Endodermal cell (in vitro differentiated cells): Measurements from ENCODE around the gene RSU1. TPM values are rescaled to one million over a fixed set of nuclear protein-coding genes. Genes with fewer than 3 reads are reported as not detected.
A peak's percentile ranks its signal among the peaks of the same experiment; 100 is the strongest.
"Not testable (repeated sequence)": the region's sequence is repeated elsewhere in the genome, so short reads cannot be mapped to it uniquely, and the experiment has no call there.

Experiments
- DNase-seq: peaks from one replicate; pipeline ENCODE4 v3.0.0-alpha.2; 2017
- H3K27ac ChIP-seq: 2 replicates; pipeline ENCODE4 v1.5.1; 2013; ENCODE audit warnings: mild to moderate bottlenecking, low read depth, low read length, moderate library complexity
- H3K27me3 ChIP-seq: 2 replicates; pipeline ENCODE4 v1.6.1; 2013; ENCODE audit warnings: mild to moderate bottlenecking, low read length, moderate library complexity; ENCODE audit not compliant: insufficient read depth, control insufficient read depth, poor library complexity, severe bottlenecking
- H3K36me3 ChIP-seq: 2 replicates; pipeline ENCODE4 v1.7.0; 2013; ENCODE audit warnings: mild to moderate bottlenecking, low read length, moderate library complexity; ENCODE audit not compliant: control insufficient read depth, insufficient read depth
- H3K4me1 ChIP-seq: one replicate; pipeline ENCODE4 v1.7.0; 2013; ENCODE audit warnings: low read length; ENCODE audit not compliant: control insufficient read depth, insufficient read depth
- H3K4me3 ChIP-seq: 2 replicates; pipeline ENCODE4 v1.5.1; 2013; ENCODE audit warnings: mild to moderate bottlenecking, low read length, moderate library complexity
- H3K9ac ChIP-seq: 2 replicates; pipeline ENCODE4 v1.6.1; 2013; ENCODE audit warnings: mild to moderate bottlenecking, low read length, moderate library complexity; ENCODE audit not compliant: poor library complexity, severe bottlenecking; ENCODE audit errors: extremely low read depth
- H3K9me3 ChIP-seq: 2 replicates; pipeline ENCODE4 v1.6.1; 2013; ENCODE audit warnings: mild to moderate bottlenecking, low read length, moderate library complexity; ENCODE audit not compliant: control insufficient read depth
- H3K27ac Mint-ChIP-seq: 2 replicates; pipeline ENCODE4 v1.8.0; 2020; ENCODE audit warnings: mixed read lengths
- H3K27me3 Mint-ChIP-seq: 2 replicates; pipeline ENCODE4 v1.8.0; 2021; ENCODE audit warnings: mild to moderate bottlenecking, mixed read lengths; ENCODE audit not compliant: insufficient read depth
- H3K36me3 Mint-ChIP-seq: 2 replicates; pipeline ENCODE4 v1.8.0; 2020; ENCODE audit warnings: low read depth, mixed read lengths
- H3K4me1 Mint-ChIP-seq: 2 replicates; pipeline ENCODE4 v1.8.0; 2020; ENCODE audit warnings: mixed read lengths
- H3K4me3 Mint-ChIP-seq: 2 replicates; pipeline ENCODE4 v1.8.0; 2020; ENCODE audit warnings: mild to moderate bottlenecking, moderate library complexity, mixed read lengths
- H3K9me3 Mint-ChIP-seq: 2 replicates; pipeline ENCODE4 v1.8.0; 2020; ENCODE audit warnings: mild to moderate bottlenecking, mixed read lengths
- WGBS, 2 experiments: methylation state at CpG; one replicate each; pipeline versions ENCODE4 v1.1.5 to v1.1.7; 2013; ENCODE audit warnings: missing lambda C conversion rate in 2 of 2, mixed read lengths in 1 of 2; ENCODE audit not compliant: insufficient coverage in 1 of 2, insufficient read length in 1 of 2; 5-methylcytosine and 5-hydroxymethylcytosine counted together
- total RNA-seq, 2 donors: library from RNA; stranded (reverse); fragmentation: NEBNext Ultra II Directional in 1 of 2; extraction: Animal tissue kit (Norgen Biotek cat#: 25700) in 1 of 2; gene quantifications; 2 replicates in 1 of 2; 3 replicates in 1 of 2; pipeline ENCODE4 v1.2.1, GENCODE V29; 2021
- TF ChIP-seq, protein P1 (sequence below): fragments of 200-600 bp; sonication (generic); conservative IDR thresholded peaks from 2 replicates; pipeline ENCODE4 v1.5.0; 2021; ENCODE audit warnings: antibody characterized with exemption, mild to moderate bottlenecking

Gene RSU1
- total RNA-seq, 2 donors from 2014 or later: 39.5 to 46.4 TPM

DNA sequence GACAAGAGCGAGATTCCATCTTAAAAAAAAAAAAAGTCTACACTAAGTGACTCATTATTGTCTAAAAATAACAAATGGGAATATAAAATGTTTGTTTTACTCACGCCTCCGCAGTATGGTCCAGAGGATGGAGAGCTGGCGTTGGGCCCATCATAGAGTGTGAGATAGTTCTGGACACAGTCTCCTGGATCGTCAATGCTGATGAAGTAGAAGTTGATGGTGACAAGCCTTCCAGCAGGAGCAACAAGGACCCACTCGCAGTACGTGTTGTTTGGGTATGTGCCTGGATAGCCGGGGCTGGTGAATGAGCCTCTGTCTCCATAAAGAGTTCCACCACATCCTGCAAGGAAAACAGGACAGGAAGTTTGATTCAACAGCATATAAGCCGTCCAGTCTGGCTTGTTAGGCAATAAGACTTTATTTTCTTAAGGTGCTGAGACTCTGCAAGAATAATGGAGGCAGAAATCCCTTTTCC, 11.5 kb upstream of the RSU1 start:
- H3K4me3 ChIP-seq: no peak overlapping the region
- 93 to 94% methylated on average over 6 to 9 of the region's 9 CpGs for WGBS, 2 experiments
- Mint-ChIP-seq H3K27me3 (no peaks in the 10 kb centered on the region), H3K4me1 (no peaks in the 10 kb centered on the region), H3K36me3 (no peaks in the 10 kb centered on the region), H3K9me3 (peaks cover 9% of the 10 kb centered on the region), H3K27ac (no peak overlapping the region), H3K4me3 (no peak overlapping the region)
- peaks cover 5% of the 10 kb centered on the region for H3K9me3 ChIP-seq
- DNase-seq: no peak
- TF ChIP-seq, protein P1, sequence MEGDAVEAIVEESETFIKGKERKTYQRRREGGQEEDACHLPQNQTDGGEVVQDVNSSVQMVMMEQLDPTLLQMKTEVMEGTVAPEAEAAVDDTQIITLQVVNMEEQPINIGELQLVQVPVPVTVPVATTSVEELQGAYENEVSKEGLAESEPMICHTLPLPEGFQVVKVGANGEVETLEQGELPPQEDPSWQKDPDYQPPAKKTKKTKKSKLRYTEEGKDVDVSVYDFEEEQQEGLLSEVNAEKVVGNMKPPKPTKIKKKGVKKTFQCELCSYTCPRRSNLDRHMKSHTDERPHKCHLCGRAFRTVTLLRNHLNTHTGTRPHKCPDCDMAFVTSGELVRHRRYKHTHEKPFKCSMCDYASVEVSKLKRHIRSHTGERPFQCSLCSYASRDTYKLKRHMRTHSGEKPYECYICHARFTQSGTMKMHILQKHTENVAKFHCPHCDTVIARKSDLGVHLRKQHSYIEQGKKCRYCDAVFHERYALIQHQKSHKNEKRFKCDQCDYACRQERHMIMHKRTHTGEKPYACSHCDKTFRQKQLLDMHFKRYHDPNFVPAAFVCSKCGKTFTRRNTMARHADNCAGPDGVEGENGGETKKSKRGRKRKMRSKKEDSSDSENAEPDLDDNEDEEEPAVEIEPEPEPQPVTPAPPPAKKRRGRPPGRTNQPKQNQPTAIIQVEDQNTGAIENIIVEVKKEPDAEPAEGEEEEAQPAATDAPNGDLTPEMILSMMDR: no peak
- no peaks in the 10 kb centered on the region for H3K27me3 ChIP-seq
- no peaks in the 10 kb centered on the region for H3K4me1 ChIP-seq
- no peak overlapping the region for H3K27ac ChIP-seq
- H3K9ac ChIP-seq: no peak overlapping the region
- no peaks in the 10 kb centered on the region for H3K36me3 ChIP-seq

DNA sequence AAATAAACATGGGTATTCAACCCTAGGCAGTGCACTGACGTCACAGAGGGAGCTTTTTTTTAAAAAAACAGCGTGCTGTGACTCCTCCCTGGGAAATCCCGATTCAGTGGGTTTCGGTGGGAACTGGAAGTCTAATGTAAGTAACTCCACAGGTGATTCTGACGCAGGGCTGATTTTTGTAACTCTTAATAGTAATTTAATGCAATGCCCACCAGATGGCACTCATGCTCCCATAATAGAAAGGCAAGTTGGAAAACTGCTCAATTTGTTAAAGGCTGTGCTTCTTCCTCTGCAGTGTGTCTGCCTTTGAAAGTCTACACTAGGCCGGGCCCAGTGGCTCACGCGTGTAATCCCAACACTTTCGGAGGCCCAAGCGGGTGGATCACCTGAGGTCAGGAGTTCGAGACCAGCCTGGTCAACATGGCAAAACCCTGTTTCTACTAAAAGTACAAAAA, 10.9 kb upstream of the RSU1 start:
- Histone ChIP-seq H3K4me1 (no peaks in the 10 kb centered on the region), H3K27ac (no peak overlapping the region), H3K9ac (no peak overlapping the region), H3K36me3 (no peaks in the 10 kb centered on the region), H3K4me3 (no peak overlapping the region), H3K27me3 (no peaks in the 10 kb centered on the region), H3K9me3 (peaks cover 11% of the 10 kb centered on the region)
- Mint-ChIP-seq H3K9me3 (peaks cover 15% of the 10 kb centered on the region), H3K4me1 (no peaks in the 10 kb centered on the region), H3K27me3 (no peaks in the 10 kb centered on the region), H3K27ac (no peak overlapping the region), H3K4me3 (no peak overlapping the region), H3K36me3 (no peaks in the 10 kb centered on the region)
- WGBS, 2 experiments: 24 to 31% methylated on average over 8 to 11 of the region's 11 CpGs
- TF ChIP-seq, protein P1: peak; percentile 80
- DNase-seq: peak; percentile 88

DNA sequence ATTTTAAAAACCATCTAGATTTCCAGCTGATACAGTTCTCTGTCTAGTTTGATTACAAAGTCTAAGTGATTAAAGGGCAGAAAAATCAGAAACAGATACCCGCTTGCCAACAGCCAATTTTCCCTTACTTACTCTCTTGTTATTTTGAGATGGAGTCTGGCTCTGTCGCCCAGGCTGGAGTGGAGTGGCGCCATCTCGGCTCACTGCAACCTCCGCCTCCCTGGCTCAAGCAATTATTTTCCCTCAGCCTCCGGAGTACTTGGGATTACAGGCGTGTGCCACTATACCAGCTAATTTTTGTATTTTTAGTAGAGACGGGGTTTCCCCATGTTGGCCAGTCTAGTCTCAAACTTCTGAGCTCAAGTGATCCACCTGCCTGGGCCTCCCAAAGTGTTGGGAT, 10.2 kb upstream of the RSU1 start:
- H3K27ac Mint-ChIP-seq, H3K36me3 Mint-ChIP-seq, H3K27me3 Mint-ChIP-seq, H3K27ac ChIP-seq, H3K9ac ChIP-seq, DNase-seq, H3K4me3 Mint-ChIP-seq, H3K4me1 Mint-ChIP-seq, H3K27me3 ChIP-seq, H3K4me1 ChIP-seq, H3K4me3 ChIP-seq, H3K36me3 ChIP-seq: not testable (repeated sequence)
- H3K9me3 Mint-ChIP-seq: peaks cover 22% of the 10 kb centered on the region
- 91 to 93% methylated on average over 4 to 8 of the region's 8 CpGs for WGBS, 2 experiments
- H3K9me3 ChIP-seq: peaks cover 18% of the 10 kb centered on the region
